IPS-11a (cell line): Measurements from ENCODE around the gene PIK3C2B.
A peak's percentile ranks its signal among the peaks of the same experiment; 100 is the strongest.
"Not testable (repeated sequence)": the region's sequence is repeated elsewhere in the genome, so short reads cannot be mapped to it uniquely, and the experiment has no call there.

Experiments used
- H3K4me3 ChIP-seq: one replicate; pipeline ENCODE4 v1.5.1; 2013; ENCODE audit warnings: low read depth, low read length, control low read depth

The PIK3C2B gene

GRCh38 chr1:204506969-204507316 lies 12.3 kb upstream of the PIK3C2B start:
- peak overlapping the region; percentile 84 for H3K4me3 ChIP-seq

GRCh38 chr1:204506201-204506968 lies 11.8 kb upstream of the PIK3C2B start:
- peak overlapping the region; percentile 84 for H3K4me3 ChIP-seq

- H3K4me3 ChIP-seq: peak overlapping the region; percentile 56
Observed at GRCh38 chr1:204505674-204506200, 11.1 kb upstream of the PIK3C2B start.

- no peak overlapping the region for H3K4me3 ChIP-seq
Observed at GRCh38 chr1:204503913-204504519, 9.4 kb upstream of the PIK3C2B start.

GRCh38 chr1:204503122-204503912 lies 8.7 kb upstream of the PIK3C2B start:
- H3K4me3 ChIP-seq: no peak overlapping the region

- H3K4me3 ChIP-seq: no peak overlapping the region
Observed at GRCh38 chr1:204502241-204502640, 7.6 kb upstream of the PIK3C2B start.

GRCh38 chr1:204499511-204500468 lies 5.2 kb upstream of the PIK3C2B start:
- no peak overlapping the region for H3K4me3 ChIP-seq

- no peak overlapping the region for H3K4me3 ChIP-seq
Observed at GRCh38 chr1:204498981-204499380, 4.4 kb upstream of the PIK3C2B start.

GRCh38 chr1:204495777-204496176 lies 1.2 kb upstream of the PIK3C2B start:
- H3K4me3 ChIP-seq: no peak overlapping the region

GRCh38 chr1:204495078-204495753 lies 611 bp upstream of the PIK3C2B start:
- peak overlapping the region; percentile 88 for H3K4me3 ChIP-seq

- H3K4me3 ChIP-seq: peak overlapping the region; percentile 88
Observed at GRCh38 chr1:204493984-204494280, 673 bp downstream of the PIK3C2B start.

GRCh38 chr1:204493145-204493983 lies 1.2 kb downstream of the PIK3C2B start:
- peak overlapping the region; percentile 88 for H3K4me3 ChIP-seq

GRCh38 chr1:204491655-204492054 lies 3.0 kb downstream of the PIK3C2B start:
- no peak overlapping the region for H3K4me3 ChIP-seq

- no peak overlapping the region for H3K4me3 ChIP-seq
Observed at GRCh38 chr1:204487256-204487615, 7.4 kb downstream of the PIK3C2B start.

- H3K4me3 ChIP-seq: not testable (repeated sequence)
Observed at GRCh38 chr1:204486513-204487255, 7.9 kb downstream of the PIK3C2B start.

- H3K4me3 ChIP-seq: no peak overlapping the region
Observed at GRCh38 chr1:204483791-204484190, 10.8 kb downstream of the PIK3C2B start.

- H3K4me3 ChIP-seq: no peak overlapping the region
Observed at GRCh38 chr1:204480515-204480914, 14.1 kb downstream of the PIK3C2B start.

- no peak overlapping the region for H3K4me3 ChIP-seq
Observed at GRCh38 chr1:204479387-204480136, 15.0 kb downstream of the PIK3C2B start.
